ENCODE data around the gene SLC28A1. TPM values are rescaled to one million over a fixed set of nuclear protein-coding genes. Genes with fewer than 3 reads are reported as not detected.

The SLC28A1 gene
- total and polyA plus RNA-seq, 2 of the 4 experiments (the other 2 are of a cell fraction) = not detected

DNA sequence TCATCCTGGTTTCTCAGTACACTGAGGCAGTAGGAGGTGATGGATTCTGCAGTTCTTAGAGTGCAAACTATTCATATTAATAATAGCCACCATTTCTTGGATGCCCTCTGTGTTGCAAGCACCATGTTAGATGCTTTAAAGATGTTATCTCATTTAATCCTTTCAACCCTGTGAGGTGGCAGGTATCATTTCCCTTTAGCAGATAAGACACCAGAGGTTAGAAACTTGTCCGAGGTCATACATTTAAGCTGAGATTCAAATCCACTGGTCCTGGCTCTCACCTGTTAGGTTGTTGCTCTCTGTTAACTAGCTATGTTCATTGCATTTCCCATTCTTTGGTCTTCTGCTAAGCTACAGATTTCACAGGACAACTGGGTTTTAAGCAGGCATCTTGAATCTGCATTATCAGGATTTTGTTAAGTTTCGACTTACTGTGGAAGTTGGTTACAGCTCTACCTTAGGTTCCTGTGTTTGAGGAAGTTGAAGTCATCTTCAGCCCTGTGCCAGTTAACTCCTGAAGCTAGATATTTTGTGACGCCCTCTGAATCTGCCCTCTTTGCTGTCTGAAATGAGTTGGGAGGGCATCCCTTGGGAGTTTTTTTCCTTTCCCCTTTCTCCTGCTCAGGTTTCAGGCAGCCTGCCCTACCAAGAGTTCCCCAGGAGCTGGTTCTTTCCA, 103.6 kb downstream of the SLC28A1 start:
- no peaks in the 10 kb centered on the region for H3K9me3 ChIP-seq (ENCODE audit: control insufficient read depth, insufficient read depth, low read length)
- no TSS peak for BruUV-seq (replicated peaks)
- H2BK20ac ChIP-seq (ENCODE audit: low read depth, low read length) = no peak overlapping the region
- H2AFZ ChIP-seq (replicated peaks; ENCODE audit: low read length, poor library complexity) = no peak overlapping the region
- H4K8ac ChIP-seq (ENCODE audit: low read depth in 2 of 2, low read length in 2 of 2) = no peak overlapping the region
- H3K9ac ChIP-seq (ENCODE audit: low read depth, low read length) = no peak overlapping the region
- no peak overlapping the region for H2AK5ac ChIP-seq (ENCODE audit: low read depth, low read length)
- H2AK9ac ChIP-seq (replicated peaks; ENCODE audit: low read depth, low read length, poor library complexity) = no peak overlapping the region
- dilution Hi-C loops (cut with HindIII; ENCODE audit: low sequenced_read_pairs, unreplicated experiment) = no loop called here
- no peaks in the 10 kb centered on the region for H3K27me3 ChIP-seq (ENCODE audit: control insufficient read depth, insufficient read depth, low read length)
- peaks cover 17 to 83% of the 10 kb centered on the region in 2 experiments for H3K79me1 ChIP-seq (ENCODE audit: low read depth in 1 of 2, low read length in 2 of 2)
- H2BK5ac ChIP-seq (ENCODE audit: low read depth, low read length, poor library complexity, severe bottlenecking) = no peak overlapping the region
- intact Hi-C loops (cut with micrococcal nuclease) = no loop called here
- H3K36me3 ChIP-seq (ENCODE audit: control insufficient read depth, insufficient read depth, low read length) = no peaks in the 10 kb centered on the region
- in situ Hi-C loops (cut with MboI; ENCODE audit: low sequenced_read_pairs) = no loop called here
- H4K91ac ChIP-seq (ENCODE audit: insufficient read depth, low read depth, low read length) = no peak overlapping the region
- TF ChIP-seq, protein P1, sequence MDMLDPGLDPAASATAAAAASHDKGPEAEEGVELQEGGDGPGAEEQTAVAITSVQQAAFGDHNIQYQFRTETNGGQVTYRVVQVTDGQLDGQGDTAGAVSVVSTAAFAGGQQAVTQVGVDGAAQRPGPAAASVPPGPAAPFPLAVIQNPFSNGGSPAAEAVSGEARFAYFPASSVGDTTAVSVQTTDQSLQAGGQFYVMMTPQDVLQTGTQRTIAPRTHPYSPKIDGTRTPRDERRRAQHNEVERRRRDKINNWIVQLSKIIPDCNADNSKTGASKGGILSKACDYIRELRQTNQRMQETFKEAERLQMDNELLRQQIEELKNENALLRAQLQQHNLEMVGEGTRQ (IDR thresholded peaks at IDR 0.05; ENCODE audit: low read depth, low read length) = no peak
- TF ChIP-seq SMC3 (IDR thresholded peaks at IDR 0.05; ENCODE audit: low read depth, low read length) (no peak), ELK1 (IDR thresholded peaks at IDR 0.05; ENCODE audit: borderline replicate concordance, low read depth, low read length) (no peak), MAFK (IDR thresholded peaks at IDR 0.05; ENCODE audit: low read depth, low read length) (no peak), RCOR1 (IDR thresholded peaks at IDR 0.05; ENCODE audit: insufficient replicate concordance, low read length) (no peak), MAZ (IDR thresholded peaks at IDR 0.05; ENCODE audit: borderline replicate concordance, low read depth, low read length) (no peak), RAD21 (IDR thresholded peaks at IDR 0.05; ENCODE audit: low read length) (no peak), NFE2L2 (IDR thresholded peaks at IDR 0.05; ENCODE audit: low read depth, low read length) (no peak), RFX5 (IDR thresholded peaks at IDR 0.05; ENCODE audit: low read depth, low read length) (no peak), FOS (IDR thresholded peaks at IDR 0.05; ENCODE audit: low read depth, low read length) (no peak), CEBPB (IDR thresholded peaks at IDR 0.05; ENCODE audit: low read depth, low read length) (no peak), POLR2A (IDR thresholded peaks at IDR 0.05; ENCODE audit: low read depth, low read length) (no peak), MXI1 (IDR thresholded peaks at IDR 0.05; ENCODE audit: borderline replicate concordance, low read depth, low read length) (no peak), CHD1 (IDR thresholded peaks at IDR 0.05; ENCODE audit: low read depth, low read length) (no peak), BHLHE40 (IDR thresholded peaks at IDR 0.05; ENCODE audit: low read depth, low read length) (no peak)
- TF ChIP-seq, protein P2, sequence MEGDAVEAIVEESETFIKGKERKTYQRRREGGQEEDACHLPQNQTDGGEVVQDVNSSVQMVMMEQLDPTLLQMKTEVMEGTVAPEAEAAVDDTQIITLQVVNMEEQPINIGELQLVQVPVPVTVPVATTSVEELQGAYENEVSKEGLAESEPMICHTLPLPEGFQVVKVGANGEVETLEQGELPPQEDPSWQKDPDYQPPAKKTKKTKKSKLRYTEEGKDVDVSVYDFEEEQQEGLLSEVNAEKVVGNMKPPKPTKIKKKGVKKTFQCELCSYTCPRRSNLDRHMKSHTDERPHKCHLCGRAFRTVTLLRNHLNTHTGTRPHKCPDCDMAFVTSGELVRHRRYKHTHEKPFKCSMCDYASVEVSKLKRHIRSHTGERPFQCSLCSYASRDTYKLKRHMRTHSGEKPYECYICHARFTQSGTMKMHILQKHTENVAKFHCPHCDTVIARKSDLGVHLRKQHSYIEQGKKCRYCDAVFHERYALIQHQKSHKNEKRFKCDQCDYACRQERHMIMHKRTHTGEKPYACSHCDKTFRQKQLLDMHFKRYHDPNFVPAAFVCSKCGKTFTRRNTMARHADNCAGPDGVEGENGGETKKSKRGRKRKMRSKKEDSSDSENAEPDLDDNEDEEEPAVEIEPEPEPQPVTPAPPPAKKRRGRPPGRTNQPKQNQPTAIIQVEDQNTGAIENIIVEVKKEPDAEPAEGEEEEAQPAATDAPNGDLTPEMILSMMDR (conservative IDR thresholded peaks at IDR 0.05; ENCODE audit: low read depth, low read length) = no peak
- CTCF ChIA-PET = no interaction called here
- no peak for ATAC-seq (ENCODE audit: low read depth)
- no CpG with 5 or more reads among the region's 3 CpGs for WGBS, 2 experiments (ENCODE audit: extremely low coverage in 2 of 2, insufficient read length in 1 of 2)
- no peak overlapping the region for H3K56ac ChIP-seq (ENCODE audit: extremely low read depth, insufficient read depth, low read length)
- DNase-seq = no peak
- no peak overlapping the region for H3K23ac ChIP-seq (ENCODE audit: low read depth, low read length)
- H3K14ac ChIP-seq (replicated peaks; ENCODE audit: low read depth, low read length) = no peak overlapping the region
- no peak overlapping the region for H3K4ac ChIP-seq (ENCODE audit: low read depth, low read length)
- no peak overlapping the region for H3K4me2 ChIP-seq (ENCODE audit: low read depth, low read length)
- H3K27ac ChIP-seq (ENCODE audit: insufficient read depth, low read length) = no peak overlapping the region
- no peak overlapping the region for H2BK120ac ChIP-seq (ENCODE audit: low read depth, low read length)
- H3K4me3 ChIP-seq (ENCODE audit: insufficient read depth, low read depth, low read length) = no peak overlapping the region
- peaks cover 79% of the 10 kb centered on the region for H4K20me1 ChIP-seq (ENCODE audit: insufficient read depth, low read length)
- peaks cover 11% of the 10 kb centered on the region for H3K9me1 ChIP-seq (ENCODE audit: insufficient read depth, low read length)
- peaks cover 8% of the 10 kb centered on the region for H3K4me1 ChIP-seq (ENCODE audit: control insufficient read depth, insufficient read depth, low read length)
- no peak overlapping the region for H4K5ac ChIP-seq (ENCODE audit: low read depth, low read length)
- no peak overlapping the region for H2BK15ac ChIP-seq (ENCODE audit: low read depth, low read length)
- no peak overlapping the region for H3K18ac ChIP-seq (ENCODE audit: low read depth, low read length)
- POLR2A ChIA-PET (ENCODE audit: unreplicated experiment) = no interaction called here
